ENCODE results near the gene OR52W1.

DNA sequence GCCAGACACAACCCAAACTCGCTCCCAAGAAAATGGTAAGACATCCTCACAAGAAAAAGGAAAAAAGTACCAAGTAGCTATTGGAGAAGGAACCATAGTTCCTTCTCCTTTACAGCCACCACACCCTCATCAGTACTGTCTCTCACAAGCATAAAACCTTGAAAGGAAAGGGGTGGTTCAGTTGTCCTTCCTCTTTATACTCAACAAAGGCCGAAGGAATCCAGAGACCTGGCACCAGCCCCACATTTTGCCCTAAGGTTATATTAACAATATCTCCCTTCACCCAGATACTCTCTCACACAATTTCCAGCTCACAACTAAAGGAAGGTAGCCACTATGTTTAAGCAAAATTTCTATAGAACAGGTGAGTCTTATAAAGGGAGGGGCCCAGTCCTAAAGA, 26.9 kb downstream of the OR52W1 start:
- TF ChIP-seq, protein P1, sequence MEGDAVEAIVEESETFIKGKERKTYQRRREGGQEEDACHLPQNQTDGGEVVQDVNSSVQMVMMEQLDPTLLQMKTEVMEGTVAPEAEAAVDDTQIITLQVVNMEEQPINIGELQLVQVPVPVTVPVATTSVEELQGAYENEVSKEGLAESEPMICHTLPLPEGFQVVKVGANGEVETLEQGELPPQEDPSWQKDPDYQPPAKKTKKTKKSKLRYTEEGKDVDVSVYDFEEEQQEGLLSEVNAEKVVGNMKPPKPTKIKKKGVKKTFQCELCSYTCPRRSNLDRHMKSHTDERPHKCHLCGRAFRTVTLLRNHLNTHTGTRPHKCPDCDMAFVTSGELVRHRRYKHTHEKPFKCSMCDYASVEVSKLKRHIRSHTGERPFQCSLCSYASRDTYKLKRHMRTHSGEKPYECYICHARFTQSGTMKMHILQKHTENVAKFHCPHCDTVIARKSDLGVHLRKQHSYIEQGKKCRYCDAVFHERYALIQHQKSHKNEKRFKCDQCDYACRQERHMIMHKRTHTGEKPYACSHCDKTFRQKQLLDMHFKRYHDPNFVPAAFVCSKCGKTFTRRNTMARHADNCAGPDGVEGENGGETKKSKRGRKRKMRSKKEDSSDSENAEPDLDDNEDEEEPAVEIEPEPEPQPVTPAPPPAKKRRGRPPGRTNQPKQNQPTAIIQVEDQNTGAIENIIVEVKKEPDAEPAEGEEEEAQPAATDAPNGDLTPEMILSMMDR (IDR thresholded peaks at IDR 0.05; ENCODE audit: low read length) = no peak
- no peak for TF ChIP-seq EZH2phosphoT487 (IDR thresholded peaks at IDR 0.05; ENCODE audit: low read length)
- no peak for TF ChIP-seq EZH2 (optimal IDR thresholded peaks at IDR 0.05; ENCODE audit: low read depth, low read length)

Data from MM.1S (cell line).